H1 (cell line): ENCODE measurements around the gene SLC30A2. TPM values are rescaled to one million over a fixed set of nuclear protein-coding genes. Genes with fewer than 3 reads are reported as not detected.
A peak's percentile ranks its signal among the peaks of the same experiment; 100 is the strongest.

Source experiments
- CTCF ChIA-PET: fragments of 300-600 bp; sonication (Branson Sonifier 250); formaldehyde crosslinking; loops from one replicate; lab custom pipeline; 2021; ENCODE audit not compliant: partially characterized antibody; lab: Charles Lee
- POLR2A ChIA-PET: fragments of 300-600 bp; sonication (Branson Sonifier 250); formaldehyde crosslinking; loops from one replicate; lab custom pipeline; 2021; ENCODE audit warnings: inconsistent platforms; ENCODE audit not compliant: partially characterized antibody; lab: Charles Lee
- DNase-seq, 2 experiments: peaks; one replicate each; pipeline versions ENCODE4 v3.0.0 to v3.0.0-alpha.2; 2010 to 2022; ENCODE audit warnings: low spot score in 2 of 2, low read depth in 1 of 2, mixed read lengths in 1 of 2
- FAIRE-seq: peaks from 2 replicates; lab custom pipeline; 2011; peaks lifted over from hg19 to GRCh38; lab: Jason Lieb, UNC
- H2AFZ ChIP-seq: 2 replicates; pipeline ENCODE4 v1.8.1; 2012; ENCODE audit warnings: low read length, inconsistent platforms
- H2AK5ac ChIP-seq: 2 replicates; pipeline ENCODE4 v1.6.1; 2013; ENCODE audit warnings: low read depth, low read length
- H2BK120ac ChIP-seq: replicated peaks from 2 replicates; pipeline ENCODE3; 2013; ENCODE audit warnings: low read depth, low read length, inconsistent platforms
- H2BK12ac ChIP-seq: 2 replicates; pipeline ENCODE4 v1.6.1; 2013; ENCODE audit warnings: low read depth, low read length
- H2BK15ac ChIP-seq: 2 replicates; pipeline ENCODE4 v1.6.1; 2013; ENCODE audit warnings: low read length
- H2BK20ac ChIP-seq: 2 replicates; pipeline ENCODE4 v1.6.1; 2013; ENCODE audit warnings: low read length
- H2BK5ac ChIP-seq: 2 replicates; pipeline ENCODE4 v1.6.1; 2013; ENCODE audit warnings: low read depth, low read length
- H3K14ac ChIP-seq: 2 replicates; pipeline ENCODE4 v1.6.1; 2013; ENCODE audit warnings: inconsistent platforms; ENCODE audit not compliant: insufficient read length
- H3K18ac ChIP-seq: 2 replicates; pipeline ENCODE4 v1.6.1; 2013; ENCODE audit warnings: low read length; ENCODE audit errors: extremely low read depth
- H3K23ac ChIP-seq: 2 replicates; pipeline ENCODE4 v1.6.1; 2013; ENCODE audit warnings: inconsistent platforms; ENCODE audit not compliant: insufficient read length
- H3K23me2 ChIP-seq: 2 replicates; pipeline ENCODE4 v1.6.1; 2013; ENCODE audit warnings: low read depth, low read length
- H3K27ac ChIP-seq: 2 replicates; pipeline ENCODE4 v1.6.1; 2011; ENCODE audit warnings: low read depth, low read length, inconsistent platforms
- H3K27me3 ChIP-seq, 4 experiments: replicated peaks in 1 of 4; 1 replicate in 1 of 4; 2 replicates in 3 of 4; pipeline versions ENCODE4 v1.6.1 to v1.8.1; 2011 to 2013; ENCODE audit warnings: low read length in 3 of 4, mild to moderate bottlenecking in 3 of 4, inconsistent platforms in 2 of 4, mixed read lengths in 2 of 4, moderate library complexity in 1 of 4; ENCODE audit not compliant: control insufficient read depth in 3 of 4, insufficient read depth in 3 of 4; ENCODE audit errors: extremely low read depth in 1 of 4
- H3K36me3 ChIP-seq, 4 experiments: 2 replicates each; pipeline versions ENCODE4 v1.6.1 to v1.8.1; 2011 to 2013; ENCODE audit warnings: mild to moderate bottlenecking in 4 of 4, low read length in 3 of 4, moderate library complexity in 2 of 4, control low read depth in 1 of 4, inconsistent platforms in 1 of 4; ENCODE audit not compliant: insufficient read depth in 4 of 4, control insufficient read depth in 2 of 4
- H3K4ac ChIP-seq: replicated peaks from 2 replicates; pipeline ENCODE3; 2013; ENCODE audit warnings: low read length, low read depth, mixed read lengths, inconsistent platforms; ENCODE audit not compliant: insufficient read length
- H3K4me1 ChIP-seq, 4 experiments: replicated peaks in 1 of 4; 1 replicate in 1 of 4; 2 replicates in 3 of 4; pipeline versions ENCODE4 v1.6.1 to v1.8.1; 2011 to 2013; ENCODE audit warnings: low read length in 3 of 4, inconsistent platforms in 2 of 4, mixed read lengths in 1 of 4; ENCODE audit not compliant: insufficient read depth in 4 of 4, control insufficient read depth in 3 of 4
- H3K4me2 ChIP-seq, 2 experiments: 2 replicates each; pipeline versions ENCODE4 v1.6.1 to v1.8.1; 2011 to 2013; ENCODE audit warnings: low read depth in 2 of 2, low read length in 2 of 2, control low read depth in 1 of 2, inconsistent platforms in 1 of 2, mild to moderate bottlenecking in 1 of 2; ENCODE audit not compliant: insufficient read depth in 1 of 2
- H3K4me3 ChIP-seq, 4 experiments: fragments of 200-600, 300-600 bp in 1 of 4; sonication (generic), shearing (Covaris generic), sonication (Bioruptor Twin) in 1 of 4; 2 replicates each; pipeline versions ENCODE4 v1.5.1 to v1.8.1; 2011 to 2016; ENCODE audit warnings: low read length in 4 of 4, low read depth in 3 of 4, control low read depth in 2 of 4, inconsistent platforms in 2 of 4, mild to moderate bottlenecking in 2 of 4, mixed read lengths in 1 of 4, moderate library complexity in 1 of 4; ENCODE audit not compliant: insufficient read depth in 2 of 4; ENCODE audit errors: extremely low read depth in 1 of 4
- H3K56ac ChIP-seq: replicated peaks from 2 replicates; pipeline ENCODE3; 2013; ENCODE audit warnings: low read depth, mild to moderate bottlenecking, mixed read lengths, low read length, inconsistent platforms; ENCODE audit not compliant: insufficient read length
- H3K79me1 ChIP-seq: 2 replicates; pipeline ENCODE4 v1.6.1; 2013; ENCODE audit warnings: low read depth, low read length, control low read depth
- H3K79me2 ChIP-seq, 2 experiments: 2 replicates each; pipeline versions ENCODE4 v1.6.1 to v1.8.1; 2012 to 2013; ENCODE audit warnings: low read length in 2 of 2, mild to moderate bottlenecking in 2 of 2, inconsistent platforms in 1 of 2; ENCODE audit not compliant: insufficient read depth in 2 of 2, control insufficient read depth in 1 of 2
- H3K9ac ChIP-seq, 4 experiments: replicated peaks in 1 of 4; 1 replicate in 1 of 4; 2 replicates in 3 of 4; pipeline versions ENCODE4 v1.6.1 to v1.8.1; 2011 to 2013; ENCODE audit warnings: low read depth in 3 of 4, low read length in 3 of 4, control low read depth in 2 of 4, mild to moderate bottlenecking in 2 of 4, moderate library complexity in 2 of 4, inconsistent platforms in 1 of 4; ENCODE audit errors: extremely low read depth in 1 of 4
- H3K9me3 ChIP-seq, 2 experiments: 2 replicates each; pipeline versions ENCODE4 v1.6.1 to v1.8.1; 2012 to 2013; ENCODE audit warnings: mild to moderate bottlenecking in 2 of 2, moderate library complexity in 2 of 2, control low read depth in 1 of 2, inconsistent platforms in 1 of 2, low read depth in 1 of 2, low read length in 1 of 2, mixed read lengths in 1 of 2; ENCODE audit not compliant: insufficient read depth in 2 of 2
- H4K20me1 ChIP-seq, 2 experiments: replicated peaks in 1 of 2; 2 replicates each; pipeline versions ENCODE3 to v1.8.1; 2011 to 2013; ENCODE audit warnings: inconsistent platforms in 2 of 2, low read length in 2 of 2, mild to moderate bottlenecking in 1 of 2; ENCODE audit not compliant: insufficient read depth in 2 of 2, control insufficient read depth in 1 of 2
- H4K5ac ChIP-seq: 2 replicates; pipeline ENCODE4 v1.6.1; 2013; ENCODE audit warnings: low read length, low read depth, mixed read lengths, inconsistent platforms; ENCODE audit not compliant: insufficient read length
- H4K8ac ChIP-seq: 2 replicates; pipeline ENCODE4 v1.8.0; 2013; ENCODE audit warnings: mild to moderate bottlenecking, moderate library complexity, low read length, inconsistent platforms; ENCODE audit not compliant: insufficient read depth; ENCODE audit errors: extremely low read depth
- H4K91ac ChIP-seq: replicated peaks from 2 replicates; pipeline ENCODE3; 2013; ENCODE audit warnings: low read length, mixed read lengths, inconsistent platforms; ENCODE audit not compliant: insufficient read length
- BCL11A ChIP-seq, 2 experiments: IDR thresholded peaks; one replicate each; pipeline ENCODE4 v1.6.1; 2011; ENCODE audit warnings: low read depth in 2 of 2, low read length in 2 of 2, mild to moderate bottlenecking in 2 of 2
- CTCF ChIP-seq, 3 experiments: IDR thresholded peaks; 1 replicate in 2 of 3; 2 replicates in 1 of 3; pipeline versions ENCODE4 v1.5.1 to v1.6.1; 2011; ENCODE audit warnings: low read length in 3 of 3, mild to moderate bottlenecking in 3 of 3, inconsistent platforms in 2 of 3, low read depth in 1 of 3, moderate library complexity in 1 of 3; ENCODE audit not compliant: insufficient read depth in 1 of 3; ENCODE audit errors: control extremely low read depth in 1 of 3
- MAX ChIP-seq: IDR thresholded peaks from 2 replicates; pipeline ENCODE4 v1.6.1; 2012; ENCODE audit warnings: inconsistent platforms
- RAD21 ChIP-seq, 2 experiments: IDR thresholded peaks in 1 of 2; conservative IDR thresholded peaks in 1 of 2; 2 replicates each; pipeline ENCODE4 v1.6.1; 2011; ENCODE audit warnings: low read depth in 2 of 2, low read length in 2 of 2, improper control_type of control experiment in 1 of 2, inconsistent platforms in 1 of 2, mild to moderate bottlenecking in 1 of 2, moderate library complexity in 1 of 2
- WGBS, 2 experiments: shearing (Covaris generic) in 1 of 2; methylation state at CpG; one replicate each; pipeline versions ENCODE4 v1.1.6 to v1.1.7; 2013 to 2015; ENCODE audit warnings: low lambda C conversion rate in 2 of 2, mixed read lengths in 2 of 2, inconsistent platforms in 1 of 2, low coverage in 1 of 2, missing lambda C conversion rate in 1 of 2; ENCODE audit not compliant: insufficient replicate concordance in 2 of 2, insufficient coverage in 1 of 2, insufficient read length in 1 of 2; ENCODE audit errors: extremely low coverage in 1 of 2, missing lambda C conversion rate in 1 of 2; 5-methylcytosine and 5-hydroxymethylcytosine counted together
- polyA plus RNA-seq, 7 experiments: library from polyadenylated mRNA; depleted of rRNA in 3 of 7; stranded (reverse) in 5 of 7; unstranded in 2 of 7; fragments of >200 nt in 5 of 7; fragments of 200-250 nt in 2 of 7; gene quantifications; 1 replicate in 5 of 7; 2 replicates in 1 of 7; 4 replicates in 1 of 7; pipeline versions ENCODE4 v1.2.1 to v1.2.3, GENCODE V29; 2011 to 2013; ENCODE audit warnings: missing spikeins in 2 of 7, mixed read lengths in 2 of 7
- total RNA-seq: library from RNA; stranded (reverse); fragmentation: NEBNext Ultra II Directional; extraction: Animal tissue kit (Norgen Biotek cat#: 25700); gene quantifications from 2 replicates; pipeline ENCODE4 v1.2.1, GENCODE V29; 2021

SLC30A2 gene
- total and polyA plus RNA-seq, 2 of the 8 experiments (the other 6 are each of a cell fraction or from before 2014, with no cell fraction given), result 0.19 to 0.76 TPM

GRCh38 chr1:26009796-26010447 lies 36.0 kb downstream of the SLC30A2 start:
- FAIRE-seq, result peak; percentile 72

More at GRCh38 chr1:26009796-26010447, 36.0 kb downstream of the SLC30A2 start:
- no peak overlapping the region for H3K4ac ChIP-seq
- POLR2A ChIA-PET, result interaction anchor here (0.7 to 1.4 kb wide), 3 partner anchors 13 to 152 kb away, joined by 3 to 4 read pairs (median 3); partner anchors contain the start of gene PAFAH2
- no peak overlapping the region for H4K91ac ChIP-seq
- H3K23ac ChIP-seq, result no peak overlapping the region
- H3K27ac ChIP-seq, result no peak overlapping the region
- H3K4me2 ChIP-seq, result no peak overlapping the region
- H2AFZ ChIP-seq, result no peak overlapping the region
- H2BK5ac ChIP-seq, result no peak overlapping the region
- H4K5ac ChIP-seq, result no peak overlapping the region
- no peak overlapping the region for H3K14ac ChIP-seq
- peak overlapping the region; percentile 61; the same call in 1 of the 2 replicates for H2BK15ac ChIP-seq
- no peaks in the 10 kb centered on the region for H4K20me1 ChIP-seq
- TF ChIP-seq BCL11A (IDR thresholded peaks at IDR 0.05; ENCODE audit: low read depth in 2 of 2, low read length in 2 of 2) (no peak), RAD21 (IDR thresholded peaks at IDR 0.05 in 1 of 2, conservative IDR thresholded peaks at IDR 0.05 in 1 of 2; ENCODE audit: low read depth in 2 of 2, low read length in 2 of 2) (peak; percentile 52 to 57), CTCF (IDR thresholded peaks at IDR 0.05; ENCODE audit: control extremely low read depth in 1 of 3, insufficient read depth in 1 of 3, low read depth in 1 of 3, low read length in 3 of 3) (peak; percentile 36 to 63 (median 58)), MAX (peak; percentile 52; the same call in 1 of the 2 replicates)
- no peak overlapping the region for H2BK120ac ChIP-seq
- no peak overlapping the region for H4K8ac ChIP-seq
- no peaks in the 10 kb centered on the region for H3K79me1 ChIP-seq
- CTCF ChIA-PET, result interaction anchor here (0.6 to 5.8 kb wide), 28 partner anchors 8 to 460 kb away, joined by 3 to 66 read pairs (median 4); partner anchors contain the start of genes EXTL1, MTFR1L and PAFAH2
- H2BK20ac ChIP-seq, result no peak overlapping the region
- H3K4me3 ChIP-seq, result no peak overlapping the region
- no peak overlapping the region for H3K56ac ChIP-seq
- H2BK12ac ChIP-seq, result no peak overlapping the region
- no peaks in the 10 kb centered on the region for H3K9me3 ChIP-seq
- H3K23me2 ChIP-seq, result no peaks in the 10 kb centered on the region
- 58% methylated on average over 4 of the region's 6 CpGs; no CpG with 5 or more reads in 1 of the 2 experiments for WGBS, 2 experiments
- no peaks in the 10 kb centered on the region for H3K27me3 ChIP-seq
- peak; percentile 25 to 62 for DNase-seq
- H3K18ac ChIP-seq, result no peak overlapping the region
- H3K9ac ChIP-seq, result no peak overlapping the region
- H3K4me1 ChIP-seq, result peaks cover 0 to 5% (median 3%) of the 10 kb centered on the region in 4 experiments; a peak in 6 of 7 replicates
- H2AK5ac ChIP-seq, result no peak overlapping the region
- H3K79me2 ChIP-seq, result no peaks in the 10 kb centered on the region
- H3K36me3 ChIP-seq, result no peaks in the 10 kb centered on the region
